ENCODE data around the gene C1orf94. TPM values are rescaled to one million over a fixed set of nuclear protein-coding genes. Genes with fewer than 3 reads are reported as not detected.
"Not testable (repeated sequence)": the region's sequence is repeated elsewhere in the genome, so short reads cannot be mapped to it uniquely, and the experiment has no call there.

C1orf94 gene
- polyA plus RNA-seq, 4 donors, result not detected

GRCh38 chr1:34164771-34165391 is 11.8 kb upstream of the C1orf94 start, which contains the start of gene CSMD2:
Gene CSMD2 (minus strand): TSS chr1:34165230. CDS start chr1:34165097, 133 bp downstream.
- peak in 3 of 4 donors; percentile 29 to 44 (median 36) for DNase-seq (ENCODE audit: low read depth in 4 of 4, low spot score in 3 of 4)

- no peak for DNase-seq (ENCODE audit: low read depth in 4 of 4, low spot score in 3 of 4)
These were observed 11.2 kb upstream of the C1orf94 start for GRCh38 chr1:34165422-34165921.

- DNase-seq (ENCODE audit: low read depth in 4 of 4, low spot score in 3 of 4), result no peak
These were observed 10.5 kb upstream of the C1orf94 start for GRCh38 chr1:34166191-34166624.

GRCh38 chr1:34166625-34167361 is 9.9 kb upstream of the C1orf94 start:
- DNase-seq (ENCODE audit: low read depth in 4 of 4, low spot score in 3 of 4), result no peak

GRCh38 chr1:34167389-34167788 is 9.3 kb upstream of the C1orf94 start:
- no peak for DNase-seq (ENCODE audit: low read depth in 4 of 4, low spot score in 3 of 4)

GRCh38 chr1:34175744-34176143 is 963 bp upstream of the C1orf94 start:
- DNase-seq (ENCODE audit: low read depth in 4 of 4, low spot score in 3 of 4), result no peak

GRCh38 chr1:34178072-34178471 is 1.4 kb downstream of the C1orf94 start:
- DNase-seq (ENCODE audit: low read depth in 4 of 4, low spot score in 3 of 4), result no peak

GRCh38 chr1:34183381-34183780 is 6.7 kb downstream of the C1orf94 start:
- not testable (repeated sequence) for DNase-seq (ENCODE audit: low read depth in 4 of 4, low spot score in 3 of 4)

- no peak for DNase-seq (ENCODE audit: low read depth in 4 of 4, low spot score in 3 of 4)
These were observed 10.2 kb downstream of the C1orf94 start for GRCh38 chr1:34186741-34187494.

GRCh38 chr1:34188418-34188817 is 11.7 kb downstream of the C1orf94 start:
- no peak for DNase-seq (ENCODE audit: low read depth in 4 of 4, low spot score in 3 of 4)

- no peak for DNase-seq (ENCODE audit: low read depth in 4 of 4, low spot score in 3 of 4)
These were observed 12.3 kb downstream of the C1orf94 start for GRCh38 chr1:34188985-34189384.

- DNase-seq (ENCODE audit: low read depth in 4 of 4, low spot score in 3 of 4), result no peak
These were observed 14.0 kb downstream of the C1orf94 start for GRCh38 chr1:34190692-34191091.

GRCh38 chr1:34192621-34193020 is 15.9 kb downstream of the C1orf94 start:
- DNase-seq (ENCODE audit: low read depth in 4 of 4, low spot score in 3 of 4), result no peak

- DNase-seq (ENCODE audit: low read depth in 4 of 4, low spot score in 3 of 4), result no peak
These were observed 23.2 kb downstream of the C1orf94 start for GRCh38 chr1:34199927-34200326.

- DNase-seq (ENCODE audit: low read depth in 4 of 4, low spot score in 3 of 4), result no peak
These were observed 36.0 kb downstream of the C1orf94 start for GRCh38 chr1:34212673-34213072.

GRCh38 chr1:34213956-34214355 is 37.2 kb downstream of the C1orf94 start:
- DNase-seq (ENCODE audit: low read depth in 4 of 4, low spot score in 3 of 4), result no peak

- DNase-seq (ENCODE audit: low read depth in 4 of 4, low spot score in 3 of 4), result no peak
These were observed 54.7 kb downstream of the C1orf94 start for GRCh38 chr1:34231441-34231840.

- DNase-seq (ENCODE audit: low read depth in 4 of 4, low spot score in 3 of 4), result no peak
These were observed 58.9 kb downstream of the C1orf94 start for GRCh38 chr1:34235594-34235993.

GRCh38 chr1:34236089-34236488 is 59.4 kb downstream of the C1orf94 start:
- DNase-seq (ENCODE audit: low read depth in 4 of 4, low spot score in 3 of 4), result no peak

GRCh38 chr1:34237151-34237815 is 60.6 kb downstream of the C1orf94 start:
- DNase-seq (ENCODE audit: low read depth in 4 of 4, low spot score in 3 of 4), result no peak

GRCh38 chr1:34245967-34246366 is 69.3 kb downstream of the C1orf94 start:
- no peak for DNase-seq (ENCODE audit: low read depth in 4 of 4, low spot score in 3 of 4)
